ENCODE measurements around the gene EXOC5.

EXOC5 gene

GRCh38 chr14:57268161-57269069 lies at the start of gene EXOC5, which contains the start of gene AP5M1:
TSS of gene EXOC5 (minus strand) at chr14:57268905. CDS start at chr14:57268648, 257 bp downstream.
TSS of gene AP5M1 (plus strand) at chr14:57268971. CDS start at chr14:57269315, 344 bp downstream.
- peak; percentile 71 for DNase-seq (ENCODE audit: low read depth)

GRCh38 chr14:57317248-57317833 lies 48.6 kb upstream of the EXOC5 start:
- DNase-seq (ENCODE audit: low read depth) = peak; percentile 25
- no peak overlapping the region for H3K4me3 ChIP-seq (ENCODE audit: low read depth, low read length)

More at GRCh38 chr14:57268161-57269069, at the start of gene EXOC5, which contains the start of gene AP5M1:
- H3K4me3 ChIP-seq (ENCODE audit: low read depth, low read length) = peak within 1 kb of the TSS; percentile 85

- no peak for DNase-seq (ENCODE audit: low read depth)
- no peak overlapping the region for H3K4me3 ChIP-seq (ENCODE audit: low read depth, low read length)
Measured at GRCh38 chr14:57314396-57315089, 45.8 kb upstream of the EXOC5 start.

- no peak for DNase-seq (ENCODE audit: low read depth)
- no peak overlapping the region for H3K4me3 ChIP-seq (ENCODE audit: low read depth, low read length)
Measured at GRCh38 chr14:57302883-57303282, 34.2 kb upstream of the EXOC5 start.

- no peak for DNase-seq (ENCODE audit: low read depth)
- no peak overlapping the region for H3K4me3 ChIP-seq (ENCODE audit: low read depth, low read length)
Measured at GRCh38 chr14:57299511-57299910, 30.8 kb upstream of the EXOC5 start.

GRCh38 chr14:57297852-57298251 lies 29.1 kb upstream of the EXOC5 start:
- DNase-seq (ENCODE audit: low read depth) = no peak

GRCh38 chr14:57295239-57295638 lies 26.5 kb upstream of the EXOC5 start:
- DNase-seq (ENCODE audit: low read depth) = no peak
- H3K4me3 ChIP-seq (ENCODE audit: low read depth, low read length) = no peak overlapping the region

More at GRCh38 chr14:57297852-57298251, 29.1 kb upstream of the EXOC5 start:
- H3K4me3 ChIP-seq (ENCODE audit: low read depth, low read length) = no peak overlapping the region

GRCh38 chr14:57293866-57294837 lies 25.4 kb upstream of the EXOC5 start:
- no peak for DNase-seq (ENCODE audit: low read depth)
- H3K4me3 ChIP-seq (ENCODE audit: low read depth, low read length) = no peak overlapping the region

- no peak overlapping the region for H3K4me3 ChIP-seq (ENCODE audit: low read depth, low read length)
Measured at GRCh38 chr14:57291692-57292647, 23.3 kb upstream of the EXOC5 start.

GRCh38 chr14:57290751-57291150 lies 22.0 kb upstream of the EXOC5 start:
- no peak overlapping the region for H3K4me3 ChIP-seq (ENCODE audit: low read depth, low read length)
- no peak for DNase-seq (ENCODE audit: low read depth)

More at GRCh38 chr14:57291692-57292647, 23.3 kb upstream of the EXOC5 start:
- no peak for DNase-seq (ENCODE audit: low read depth)

- no peak for DNase-seq (ENCODE audit: low read depth)
- no peak overlapping the region for H3K4me3 ChIP-seq (ENCODE audit: low read depth, low read length)
Measured at GRCh38 chr14:57287745-57288144, 19.0 kb upstream of the EXOC5 start.

- DNase-seq (ENCODE audit: low read depth) = no peak
- H3K4me3 ChIP-seq (ENCODE audit: low read depth, low read length) = no peak overlapping the region
Measured at GRCh38 chr14:57277062-57277461, 8.4 kb upstream of the EXOC5 start.

GRCh38 chr14:57275023-57275664 lies 6.4 kb upstream of the EXOC5 start:
- no peak for DNase-seq (ENCODE audit: low read depth)
- H3K4me3 ChIP-seq (ENCODE audit: low read depth, low read length) = no peak overlapping the region

GRCh38 chr14:57274551-57274950 lies 5.8 kb upstream of the EXOC5 start:
- H3K4me3 ChIP-seq (ENCODE audit: low read depth, low read length) = no peak overlapping the region
- DNase-seq (ENCODE audit: low read depth) = no peak

- no peak for DNase-seq (ENCODE audit: low read depth)
- no peak overlapping the region for H3K4me3 ChIP-seq (ENCODE audit: low read depth, low read length)
Measured at GRCh38 chr14:57273236-57273635, 4.5 kb upstream of the EXOC5 start.

- H3K4me3 ChIP-seq (ENCODE audit: low read depth, low read length) = no peak overlapping the region
Measured at GRCh38 chr14:57266065-57266464, 2.6 kb downstream of the EXOC5 start.

GRCh38 chr14:57262117-57262516 lies 6.6 kb downstream of the EXOC5 start:
- H3K4me3 ChIP-seq (ENCODE audit: low read depth, low read length) = no peak overlapping the region
- no peak for DNase-seq (ENCODE audit: low read depth)

More at GRCh38 chr14:57266065-57266464, 2.6 kb downstream of the EXOC5 start:
- DNase-seq (ENCODE audit: low read depth) = no peak
